Limb (tissue), 2 donors: ENCODE data around the gene RBM5.

Source experiments
- DNase-seq, 2 donors: peaks; one replicate each; pipeline ENCODE4 v3.0.0-alpha.2; 2016; ENCODE audit errors: extremely low spot score in 2 of 2

RBM5 gene

GRCh38 chr3:50121072-50122032 is 32.6 kb downstream of the RBM5 start:
- peak; percentile 76 to 88 for DNase-seq

- no peak for DNase-seq
Observed at GRCh38 chr3:50122071-50122470, 33.4 kb downstream of the RBM5 start.

GRCh38 chr3:50122661-50123391 is 34.1 kb downstream of the RBM5 start:
- DNase-seq: peak in 1 of 2 donors; percentile 44

GRCh38 chr3:50123394-50124051 is 34.8 kb downstream of the RBM5 start:
- DNase-seq: no peak

GRCh38 chr3:50124052-50124799 is 35.5 kb downstream of the RBM5 start:
- DNase-seq: peak in 1 of 2 donors; percentile 73

GRCh38 chr3:50124800-50125178 is 36.1 kb downstream of the RBM5 start:
- peak; percentile 58 to 72 for DNase-seq

GRCh38 chr3:50125541-50126286 is 37.0 kb downstream of the RBM5 start:
- no peak for DNase-seq

- no peak for DNase-seq
Observed at GRCh38 chr3:50126287-50127211, 37.8 kb downstream of the RBM5 start.

- DNase-seq: no peak
Observed at GRCh38 chr3:50127251-50127691, 38.6 kb downstream of the RBM5 start.

- DNase-seq: no peak
Observed at GRCh38 chr3:50128001-50128400, 39.3 kb downstream of the RBM5 start.

- DNase-seq: no peak
Observed at GRCh38 chr3:50130436-50130835, 41.7 kb downstream of the RBM5 start.

- peak; percentile 17 to 60 for DNase-seq
Observed at GRCh38 chr3:50132421-50133282, 43.9 kb downstream of the RBM5 start.

GRCh38 chr3:50133283-50133615 is 44.5 kb downstream of the RBM5 start:
- DNase-seq: peak in 1 of 2 donors; percentile 25

GRCh38 chr3:50134367-50134766 is 45.6 kb downstream of the RBM5 start:
- DNase-seq: peak in 1 of 2 donors; percentile 31

GRCh38 chr3:50135964-50136363 is 47.2 kb downstream of the RBM5 start:
- no peak for DNase-seq

- DNase-seq: no peak
Observed at GRCh38 chr3:50136714-50137405, 48.1 kb downstream of the RBM5 start.

- DNase-seq: no peak
Observed at GRCh38 chr3:50137531-50137930, 48.8 kb downstream of the RBM5 start.
